SK-N-SH (cell line): ENCODE data around the gene ACTN4. TPM values are rescaled to one million over a fixed set of nuclear protein-coding genes. Genes with fewer than 3 reads are reported as not detected.
A peak's percentile ranks its signal among the peaks of the same experiment; 100 is the strongest.

ENCODE experiments used
- CTCF ChIA-PET: fragments of 300-600, 350-600 bp; formaldehyde crosslinking; extraction: SDS; loops from one replicate; lab custom pipeline; 2021; lab: Yijun Ruan, JAX
- POLR2A ChIA-PET: fragments of 350-600 bp; sonication (Branson Sonifier 250); formaldehyde crosslinking; extraction: SDS; loops from one replicate; lab custom pipeline; 2020; ENCODE audit warnings: antibody characterized with exemption, inconsistent platforms; lab: Yijun Ruan, JAX
- DNase-seq: peaks from one replicate; pipeline ENCODE4 v3.0.0; 2012
- H2AFZ ChIP-seq: fragments of 200-600 bp; sonication (generic); 2 replicates; pipeline ENCODE4 v1.8.1; 2016; ENCODE audit warnings: antibody characterized with exemption, mild to moderate bottlenecking, low read depth
- H3F3A ChIP-seq: fragments of 200-600 bp; sonication (generic); replicated peaks from 2 replicates; pipeline ENCODE3; 2016; ENCODE audit warnings: antibody characterized with exemption, mild to moderate bottlenecking; ENCODE audit not compliant: insufficient read depth
- H3K27ac ChIP-seq, 2 experiments: fragments of 200-500 bp in 1 of 2; fragments of 200-600 bp in 1 of 2; sonication (Bioruptor generic) in 1 of 2; sonication (generic), shearing (Covaris generic) in 1 of 2; 2 replicates each; pipeline versions ENCODE4 v1.5.1 to v1.6.1; 2014 to 2016; ENCODE audit warnings: low read depth in 2 of 2, inconsistent platforms in 1 of 2, low read length in 1 of 2, mild to moderate bottlenecking in 1 of 2, mixed read lengths in 1 of 2
- H3K27me3 ChIP-seq: fragments of 200-600 bp; sonication (generic), shearing (Covaris generic); 2 replicates; pipeline ENCODE4 v1.6.1; 2016; ENCODE audit warnings: mixed run types; ENCODE audit not compliant: insufficient read depth
- H3K36me3 ChIP-seq, 2 experiments: fragments of 200-500 bp in 1 of 2; fragments of 200-600 bp in 1 of 2; sonication (Bioruptor generic) in 1 of 2; sonication (generic) in 1 of 2; replicated peaks in 1 of 2; 2 replicates each; pipeline versions ENCODE3 to v1.5.1; 2014 to 2016; ENCODE audit warnings: low read length in 1 of 2, mild to moderate bottlenecking in 1 of 2; ENCODE audit not compliant: insufficient read depth in 2 of 2, control insufficient read depth in 1 of 2
- H3K4me1 ChIP-seq, 2 experiments: fragments of 200-500 bp in 1 of 2; fragments of 200-600 bp in 1 of 2; sonication (Bioruptor generic) in 1 of 2; sonication (generic), shearing (Covaris generic) in 1 of 2; 2 replicates each; pipeline versions ENCODE4 v1.5.1 to v1.6.1; 2014 to 2016; ENCODE audit warnings: low read depth in 1 of 2, low read length in 1 of 2, mixed run types in 1 of 2; ENCODE audit not compliant: insufficient read depth in 2 of 2, control insufficient read depth in 1 of 2
- H3K4me2 ChIP-seq: fragments of 200-600 bp; sonication (generic), shearing (Covaris generic); 2 replicates; pipeline ENCODE4 v1.6.1; 2017; ENCODE audit warnings: mixed run types
- H3K4me3 ChIP-seq, 2 experiments: fragments of 200-500 bp in 1 of 2; fragments of 200-600 bp in 1 of 2; sonication (Bioruptor generic) in 1 of 2; sonication (generic), shearing (Covaris generic) in 1 of 2; 2 replicates each; pipeline versions ENCODE4 v1.5.1 to v1.8.1; 2014 to 2016; ENCODE audit warnings: low read depth in 2 of 2, inconsistent platforms in 1 of 2, low read length in 1 of 2, mild to moderate bottlenecking in 1 of 2, mixed read lengths in 1 of 2, moderate library complexity in 1 of 2
- H3K79me2 ChIP-seq: fragments of 200-600 bp; sonication (generic); 2 replicates; pipeline ENCODE4 v1.8.1; 2017; ENCODE audit warnings: mild to moderate bottlenecking; ENCODE audit not compliant: insufficient read depth
- H3K9ac ChIP-seq: fragments of 200-600 bp; sonication (generic); 2 replicates; pipeline ENCODE4 v1.6.1; 2017; ENCODE audit warnings: mixed run types
- H3K9me2 ChIP-seq: fragments of 200-600 bp; sonication (generic); 2 replicates; pipeline ENCODE4 v1.6.1; 2017; ENCODE audit warnings: mixed run types
- H3K9me3 ChIP-seq: fragments of 200-600 bp; sonication (generic); 2 replicates; pipeline ENCODE4 v1.6.1; 2017; ENCODE audit warnings: mixed run types, mild to moderate bottlenecking, moderate library complexity
- H4K20me1 ChIP-seq: fragments of 200-600 bp; sonication (generic); 2 replicates; pipeline ENCODE4 v1.6.1; 2017; ENCODE audit warnings: mild to moderate bottlenecking, mixed run types; ENCODE audit not compliant: insufficient read depth
- ELF1 ChIP-seq: IDR thresholded peaks from 2 replicates; pipeline ENCODE4 v1.4.0; 2012
- FOXJ3 ChIP-seq: sonication (generic); formaldehyde crosslinking; IDR thresholded peaks from 2 replicates; pipeline ENCODE4 v1.5.1; 2020; ENCODE audit warnings: mild to moderate bottlenecking, missing genetic modification reagents
- PBX3 ChIP-seq: IDR thresholded peaks from 2 replicates; pipeline ENCODE4; 2012
- POLR2AphosphoS5 ChIP-seq: IDR thresholded peaks from 2 replicates; pipeline ENCODE4 v1.6.1; 2012; ENCODE audit warnings: low read depth, low read length
- TEAD4 ChIP-seq: IDR thresholded peaks from 2 replicates; pipeline ENCODE4 v1.4.0; 2012; ENCODE audit warnings: mild to moderate bottlenecking, borderline replicate concordance; ENCODE audit not compliant: insufficient read depth
- WGBS: methylation state at CpG from one replicate; pipeline ENCODE4 v1.1.6; 2017; ENCODE audit warnings: low lambda C conversion rate; 5-methylcytosine and 5-hydroxymethylcytosine counted together
- polyA plus RNA-seq, 3 experiments: library from polyadenylated mRNA; depleted of rRNA; stranded (reverse); fragments of >200 nt; gene quantifications; 2 replicates each; pipeline ENCODE4 v1.2.3, GENCODE V29; 2012
- TF ChIP-seq, protein P1 (sequence below): IDR thresholded peaks from 2 replicates; pipeline ENCODE4 v1.4.0; 2012; ENCODE audit warnings: low read depth, borderline replicate concordance
- TF ChIP-seq, protein P2 (sequence below): IDR thresholded peaks from 2 replicates; pipeline ENCODE4 v1.4.0; 2012; ENCODE audit warnings: low read depth, borderline replicate concordance

Gene ACTN4
- polyA plus RNA-seq, 1 of the 3 experiments (the other 2 are of a cell fraction) = 598 TPM

- peaks cover 71% of the 10 kb centered on the region for H3K79me2 ChIP-seq
- H2AFZ ChIP-seq = no peak overlapping the region
- peak overlapping the region; percentile 100 for H3K9ac ChIP-seq
- DNase-seq = no peak
- peaks cover 41% of the 10 kb centered on the region for H4K20me1 ChIP-seq
- POLR2A ChIA-PET = interaction anchor here (2.5 kb wide), 1 partner anchor 16 kb away, joined by 10 read pairs; no protein-coding TSS in a partner anchor
- H3K9me2 ChIP-seq = no peaks in the 10 kb centered on the region
- CTCF ChIA-PET = interaction anchor here (0.7 kb wide), 1 partner anchor 21 kb away, joined by 3 read pairs; no protein-coding TSS in a partner anchor
- H3K36me3 ChIP-seq = peaks cover 0 to 4% of the 10 kb centered on the region in 2 experiments
- TF ChIP-seq TEAD4 (no peak), PBX3 (peak; percentile 40; the same call in 1 of the 2 replicates)
- TF ChIP-seq, protein P1, sequence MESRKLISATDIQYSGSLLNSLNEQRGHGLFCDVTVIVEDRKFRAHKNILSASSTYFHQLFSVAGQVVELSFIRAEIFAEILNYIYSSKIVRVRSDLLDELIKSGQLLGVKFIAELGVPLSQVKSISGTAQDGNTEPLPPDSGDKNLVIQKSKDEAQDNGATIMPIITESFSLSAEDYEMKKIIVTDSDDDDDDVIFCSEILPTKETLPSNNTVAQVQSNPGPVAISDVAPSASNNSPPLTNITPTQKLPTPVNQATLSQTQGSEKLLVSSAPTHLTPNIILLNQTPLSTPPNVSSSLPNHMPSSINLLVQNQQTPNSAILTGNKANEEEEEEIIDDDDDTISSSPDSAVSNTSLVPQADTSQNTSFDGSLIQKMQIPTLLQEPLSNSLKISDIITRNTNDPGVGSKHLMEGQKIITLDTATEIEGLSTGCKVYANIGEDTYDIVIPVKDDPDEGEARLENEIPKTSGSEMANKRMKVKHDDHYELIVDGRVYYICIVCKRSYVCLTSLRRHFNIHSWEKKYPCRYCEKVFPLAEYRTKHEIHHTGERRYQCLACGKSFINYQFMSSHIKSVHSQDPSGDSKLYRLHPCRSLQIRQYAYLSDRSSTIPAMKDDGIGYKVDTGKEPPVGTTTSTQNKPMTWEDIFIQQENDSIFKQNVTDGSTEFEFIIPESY = 0 out of 2 replicates have a peak, but pooled peaks have one; percentile 46
- peak overlapping the region; percentile 88 for H3K4me2 ChIP-seq
- H3K9me3 ChIP-seq = no peaks in the 10 kb centered on the region
- peaks cover 31% of the 10 kb centered on the region for H3F3A ChIP-seq
- H3K4me3 ChIP-seq = peak overlapping the region; percentile 59 to 99
- no peaks in the 10 kb centered on the region for H3K27me3 ChIP-seq
- WGBS = 37% methylated on average over 15 of the region's 15 CpGs
- peaks cover 27 to 37% of the 10 kb centered on the region in 2 experiments for H3K4me1 ChIP-seq
- H3K27ac ChIP-seq = peak overlapping the region in 1 of 2 experiments; percentile 99; a peak in 2 of 4 replicates
These were observed 2.1 kb downstream of the ACTN4 start for GRCh38 chr19:38649305-38650171.

GRCh38 chr19:38650172-38650775 is 2.8 kb downstream of the ACTN4 start:
- Histone ChIP-seq H3K79me2 (peaks cover 78% of the 10 kb centered on the region), H3K27ac (peak overlapping the region; percentile 24 to 99; a peak in 3 of 4 replicates), H3K36me3 (peaks cover 0 to 4% of the 10 kb centered on the region in 2 experiments), H2AFZ (no peak overlapping the region), H3K27me3 (no peaks in the 10 kb centered on the region), H3K4me1 (peaks cover 30 to 45% of the 10 kb centered on the region in 2 experiments), H3K9me3 (no peaks in the 10 kb centered on the region), H3F3A (peaks cover 38% of the 10 kb centered on the region), H3K4me3 (peak overlapping the region; percentile 59 to 99; a peak in 3 of 4 replicates), H3K9me2 (no peaks in the 10 kb centered on the region), H3K9ac (peak overlapping the region; percentile 100), H3K4me2 (peak overlapping the region; percentile 88), H4K20me1 (peaks cover 41% of the 10 kb centered on the region)
- ChIA-PET POLR2A (no interaction called here), CTCF (interaction anchor here (1.0 kb wide), 1 partner anchor 16 kb away, joined by 3 read pairs; no protein-coding TSS in a partner anchor)
- no peak for DNase-seq
- TF ChIP-seq ELF1 = no peak
- TF ChIP-seq, protein P2, sequence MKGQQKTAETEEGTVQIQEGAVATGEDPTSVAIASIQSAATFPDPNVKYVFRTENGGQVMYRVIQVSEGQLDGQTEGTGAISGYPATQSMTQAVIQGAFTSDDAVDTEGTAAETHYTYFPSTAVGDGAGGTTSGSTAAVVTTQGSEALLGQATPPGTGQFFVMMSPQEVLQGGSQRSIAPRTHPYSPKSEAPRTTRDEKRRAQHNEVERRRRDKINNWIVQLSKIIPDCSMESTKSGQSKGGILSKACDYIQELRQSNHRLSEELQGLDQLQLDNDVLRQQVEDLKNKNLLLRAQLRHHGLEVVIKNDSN = no peak
- TF ChIP-seq POLR2AphosphoS5 = no peak
- TF ChIP-seq FOXJ3 (CRISPR knock-in tag) = no peak
- 60% methylated on average over 8 of the region's 8 CpGs for WGBS
